HG02571 (cell line): ENCODE data around the gene MMP17.
"Not testable (repeated sequence)": the region's sequence is repeated elsewhere in the genome, so short reads cannot be mapped to it uniquely, and the experiment has no call there.

Experiments
- ATAC-seq: cut with Tn5 transposase; IDR thresholded peaks from one replicate; pipeline ENCODE4 v1.9.1; 2021; ENCODE audit warnings: mild to moderate bottlenecking, moderate library complexity; ENCODE audit not compliant: unreplicated experiment

The MMP17 gene

GRCh38 chr12:131862994-131863710 is 35.0 kb downstream of the MMP17 start:
- ATAC-seq, result no peak

GRCh38 chr12:131863711-131864396 is 35.7 kb downstream of the MMP17 start:
- ATAC-seq, result no peak

GRCh38 chr12:131864469-131864868 is 36.3 kb downstream of the MMP17 start:
- ATAC-seq, result no peak

GRCh38 chr12:131865180-131865875 is 37.1 kb downstream of the MMP17 start:
- no peak for ATAC-seq

GRCh38 chr12:131867471-131867870 is 39.3 kb downstream of the MMP17 start:
- ATAC-seq, result no peak

- no peak for ATAC-seq
Observed at GRCh38 chr12:131867891-131868675, 39.9 kb downstream of the MMP17 start.

GRCh38 chr12:131869871-131870418 is 41.8 kb downstream of the MMP17 start:
- no peak for ATAC-seq

GRCh38 chr12:131871677-131872076 is 43.5 kb downstream of the MMP17 start:
- ATAC-seq, result no peak

GRCh38 chr12:131872154-131873051 is 44.2 kb downstream of the MMP17 start:
- no peak for ATAC-seq

- ATAC-seq, result no peak
Observed at GRCh38 chr12:131873293-131873692, 45.1 kb downstream of the MMP17 start.

GRCh38 chr12:131874972-131875371 is 46.8 kb downstream of the MMP17 start:
- not testable (repeated sequence) for ATAC-seq

- ATAC-seq, result not testable (repeated sequence)
Observed at GRCh38 chr12:131877216-131877615, 49.0 kb downstream of the MMP17 start.

GRCh38 chr12:131878436-131878835 is 50.2 kb downstream of the MMP17 start:
- ATAC-seq, result not testable (repeated sequence)

- ATAC-seq, result no peak
Observed at GRCh38 chr12:131882804-131883520, 54.8 kb downstream of the MMP17 start.

GRCh38 chr12:131883521-131883900 is 55.3 kb downstream of the MMP17 start:
- ATAC-seq, result no peak

GRCh38 chr12:131885076-131885475 is 56.9 kb downstream of the MMP17 start:
- ATAC-seq, result not testable (repeated sequence)

GRCh38 chr12:131885543-131886057 is 57.4 kb downstream of the MMP17 start:
- no peak for ATAC-seq

GRCh38 chr12:131891722-131892121 is 63.5 kb downstream of the MMP17 start:
- not testable (repeated sequence) for ATAC-seq
